A172 (cell line): ENCODE results near the gene CFAP210. TPM values are rescaled to one million over a fixed set of nuclear protein-coding genes. Genes with fewer than 3 reads are reported as not detected.

ENCODE experiments used
- DNase-seq: peaks from one replicate; pipeline ENCODE4 v3.0.0-alpha.2; 2015; ENCODE audit warnings: low spot score
- total RNA-seq: library from RNA; depleted of rRNA; stranded (reverse); fragments of >200 nt; shearing (Covaris generic); gene quantifications from 2 replicates; pipeline ENCODE4 v1.2.3, GENCODE V29; 2014; rRNA removed

CFAP210 gene, protein sequence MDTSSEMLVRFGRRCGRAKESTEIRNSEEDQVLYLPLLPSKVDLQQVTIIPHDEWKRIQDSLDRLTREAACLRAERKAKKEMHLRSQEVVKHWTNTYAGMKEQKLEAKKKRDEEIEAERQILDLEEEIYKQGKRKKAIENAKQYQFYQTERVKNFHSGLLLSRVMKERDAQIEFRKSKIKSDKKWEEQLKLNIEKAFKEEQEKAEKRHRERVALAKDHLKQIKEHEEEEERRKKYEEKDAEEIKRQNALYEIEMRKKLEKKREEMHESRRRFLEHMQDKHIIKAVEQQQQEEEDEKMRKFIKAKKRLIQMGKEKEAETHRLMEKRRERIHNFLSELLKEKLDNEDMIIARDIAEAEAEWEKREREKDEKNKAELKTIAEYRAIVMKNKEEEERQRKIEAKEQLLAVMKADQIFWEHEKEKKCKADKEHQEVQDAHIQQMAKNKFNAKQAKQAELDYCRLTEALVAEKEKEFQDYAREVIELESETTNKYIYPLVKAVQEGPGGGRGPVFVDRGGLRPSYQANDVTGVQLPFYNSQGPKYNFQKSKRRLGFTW
- total RNA-seq, result not detected in 2 replicates

GRCh38 chr2:169694113-169694893, at the start of gene CFAP210, which contains the start of gene PHOSPHO2:
CFAP210 (minus strand) TSS chr2:169694405; CDS start chr2:169694327, 78 bp downstream.
PHOSPHO2 (plus strand) TSS chr2:169694469; CDS start chr2:169700972, 6,503 bp downstream.
- peak; percentile 95 for DNase-seq

DNA sequence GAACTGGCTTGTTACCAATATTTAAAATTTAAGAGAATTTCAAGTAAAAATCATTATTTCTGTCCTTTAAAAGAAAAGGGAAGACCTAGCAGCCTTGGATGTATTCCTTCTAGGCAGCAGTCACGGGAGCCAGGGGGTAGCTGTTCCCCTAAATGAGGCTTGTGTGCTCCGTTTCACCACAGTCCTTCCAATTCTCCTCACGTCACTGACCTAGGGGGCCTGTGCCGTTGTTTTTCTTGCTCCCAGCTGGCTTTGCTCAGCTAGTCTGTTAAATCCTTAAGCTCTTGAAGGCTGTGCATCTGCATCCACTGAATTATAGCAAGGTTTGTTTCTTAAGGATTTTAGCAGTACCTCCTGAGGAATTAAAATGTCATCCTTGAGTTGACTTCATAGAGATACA, 49.3 kb upstream of the CFAP210 start:
- DNase-seq, result no peak

- no peak for DNase-seq
These were observed 45.1 kb upstream of the CFAP210 start for GRCh38 chr2:169739351-169739750.

DNA sequence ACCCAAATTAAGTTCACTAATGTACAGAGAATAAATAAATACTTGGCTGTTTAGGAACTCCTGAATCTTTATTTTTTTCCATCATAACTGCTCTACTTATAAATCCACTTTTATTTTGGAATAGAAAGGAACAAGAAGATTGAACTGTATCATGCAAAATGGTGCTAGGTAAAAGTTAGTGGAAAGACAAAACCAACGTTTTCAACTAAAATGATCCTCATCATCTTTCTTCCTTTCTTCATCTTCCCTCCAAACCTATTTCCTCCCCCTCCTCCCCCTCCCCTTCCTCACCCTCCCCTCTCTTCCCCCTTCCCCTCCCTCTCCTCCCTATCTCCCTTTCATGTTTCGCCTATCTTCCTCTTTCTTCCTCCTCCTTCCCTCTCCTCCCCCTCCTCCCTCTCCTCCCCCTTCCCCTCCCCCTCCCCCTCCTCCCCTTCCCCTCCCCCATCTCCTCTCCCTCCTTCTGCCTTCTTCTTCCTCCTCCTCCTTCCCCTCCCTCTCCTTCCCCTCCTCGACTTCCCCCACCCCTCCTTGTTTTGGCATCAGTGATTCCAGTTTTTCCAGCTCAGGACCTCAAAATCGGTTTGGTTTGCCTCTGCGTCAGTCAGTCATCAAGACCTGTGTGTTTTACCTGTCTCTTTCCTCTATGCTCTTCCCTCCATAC, 44.5 kb upstream of the CFAP210 start:
- no peak for DNase-seq

- DNase-seq, result no peak
These were observed 42.7 kb upstream of the CFAP210 start for GRCh38 chr2:169736902-169737301.

DNA sequence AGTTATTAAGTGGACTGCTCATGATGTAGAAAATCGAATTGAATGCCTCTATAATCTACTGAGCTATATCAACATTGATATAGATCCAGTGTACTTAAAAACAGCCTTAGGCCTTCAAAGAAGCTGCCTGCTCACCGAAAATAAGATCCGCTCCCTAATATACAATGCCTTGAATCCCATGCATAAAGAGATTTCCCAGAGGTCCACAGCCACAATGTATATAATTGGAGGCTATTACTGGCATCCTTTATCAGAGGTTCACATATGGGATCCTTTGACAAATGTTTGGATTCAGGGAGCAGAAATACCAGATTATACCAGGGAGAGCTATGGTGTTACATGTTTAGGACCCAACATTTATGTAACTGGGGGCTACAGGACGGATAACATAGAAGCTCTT, 41.4 kb upstream of the CFAP210 start:
- DNase-seq, result no peak

- DNase-seq, result peak; percentile 11
These were observed 40.1 kb upstream of the CFAP210 start for GRCh38 chr2:169734169-169734847.

- no peak for DNase-seq
These were observed 38.6 kb upstream of the CFAP210 start for GRCh38 chr2:169732583-169733358.

DNA sequence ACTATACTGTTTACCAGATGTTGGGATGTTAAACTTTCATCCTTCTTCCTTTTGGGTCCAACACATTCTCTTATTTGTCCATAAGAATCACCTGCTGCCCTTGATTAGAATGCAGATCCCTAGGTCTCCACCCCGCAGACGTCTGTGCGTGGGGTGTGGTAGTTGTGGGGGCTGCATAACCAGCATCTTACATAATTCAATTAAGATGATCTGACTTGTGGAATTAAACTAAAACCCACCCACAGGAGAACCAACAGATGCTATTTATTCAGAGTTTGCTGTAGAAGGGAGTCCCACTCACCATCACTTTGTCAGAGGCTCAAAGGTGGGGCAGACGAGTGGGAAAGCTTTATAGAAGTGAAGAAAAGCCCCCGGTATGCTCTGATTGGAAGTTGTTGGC, 37.9 kb upstream of the CFAP210 start:
- no peak for DNase-seq

- DNase-seq, result no peak
These were observed 35.0 kb upstream of the CFAP210 start for GRCh38 chr2:169729274-169729605.

DNA sequence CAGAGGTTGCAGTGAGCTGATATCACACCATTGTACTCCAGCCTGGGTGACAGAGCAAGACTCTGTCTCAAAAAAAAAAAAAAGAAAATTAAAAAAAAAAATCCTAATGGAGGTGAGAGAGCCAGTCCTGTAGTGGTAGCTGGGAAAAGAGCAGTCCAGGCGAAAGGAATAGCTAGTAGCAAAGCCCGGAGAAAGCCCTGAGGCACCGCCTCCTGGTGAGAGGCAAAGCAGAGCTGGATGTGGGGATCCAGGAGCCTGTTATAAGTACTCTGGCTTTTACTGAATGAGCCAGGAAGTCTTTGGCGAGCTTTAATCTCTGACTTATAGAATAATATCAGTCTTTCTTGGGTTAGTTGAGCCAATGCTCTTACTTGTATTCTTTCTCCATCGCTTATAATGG, 32.9 kb upstream of the CFAP210 start:
- DNase-seq, result no peak

GRCh38 chr2:169721016-169721415, 26.8 kb upstream of the CFAP210 start:
- DNase-seq, result no peak

DNA sequence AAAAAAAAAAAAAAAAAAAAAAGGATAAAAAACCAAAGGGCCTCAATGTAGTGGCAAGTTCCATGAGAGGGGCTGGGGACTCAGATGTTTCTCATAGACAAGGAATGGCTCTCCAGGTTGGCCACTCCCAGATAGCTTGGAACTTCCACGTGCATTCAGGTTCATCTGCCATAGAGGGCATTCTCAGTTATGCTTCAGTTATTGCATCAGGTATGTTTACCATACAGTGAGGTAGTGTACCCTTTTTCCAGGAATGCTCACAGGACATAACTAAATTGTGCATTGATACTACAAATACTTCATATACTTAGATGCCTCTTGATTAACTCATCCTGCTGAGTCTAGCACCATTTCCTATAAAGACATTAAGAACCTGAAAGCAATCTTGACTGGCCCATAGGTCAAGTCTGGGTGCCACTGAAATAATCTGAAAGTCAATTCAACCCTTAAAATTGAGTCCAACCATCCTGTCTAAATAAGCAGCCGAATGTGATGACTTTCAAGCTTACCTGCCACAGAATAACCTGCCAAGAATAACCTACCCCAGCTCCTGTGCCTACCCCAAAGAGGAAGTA, 24.8 kb upstream of the CFAP210 start:
- no peak for DNase-seq

DNA sequence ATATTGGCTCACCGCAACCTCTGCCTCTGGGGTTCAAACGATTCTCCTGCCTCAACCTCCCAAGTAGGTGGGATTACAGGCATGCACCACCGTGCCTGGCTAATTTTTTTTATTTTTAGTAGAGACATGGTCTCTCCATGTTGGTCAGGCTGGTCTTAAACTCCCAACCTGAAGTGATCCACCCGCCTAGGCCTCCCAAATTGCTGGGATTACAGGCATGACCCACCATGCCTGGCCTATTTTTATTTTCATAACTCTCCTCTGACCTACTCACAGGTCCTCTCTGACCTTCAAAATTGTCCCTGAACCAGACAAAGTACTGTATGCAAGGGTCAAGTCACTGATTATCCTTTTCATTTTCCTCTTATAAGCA, 23.5 kb upstream of the CFAP210 start:
- DNase-seq, result no peak

DNA sequence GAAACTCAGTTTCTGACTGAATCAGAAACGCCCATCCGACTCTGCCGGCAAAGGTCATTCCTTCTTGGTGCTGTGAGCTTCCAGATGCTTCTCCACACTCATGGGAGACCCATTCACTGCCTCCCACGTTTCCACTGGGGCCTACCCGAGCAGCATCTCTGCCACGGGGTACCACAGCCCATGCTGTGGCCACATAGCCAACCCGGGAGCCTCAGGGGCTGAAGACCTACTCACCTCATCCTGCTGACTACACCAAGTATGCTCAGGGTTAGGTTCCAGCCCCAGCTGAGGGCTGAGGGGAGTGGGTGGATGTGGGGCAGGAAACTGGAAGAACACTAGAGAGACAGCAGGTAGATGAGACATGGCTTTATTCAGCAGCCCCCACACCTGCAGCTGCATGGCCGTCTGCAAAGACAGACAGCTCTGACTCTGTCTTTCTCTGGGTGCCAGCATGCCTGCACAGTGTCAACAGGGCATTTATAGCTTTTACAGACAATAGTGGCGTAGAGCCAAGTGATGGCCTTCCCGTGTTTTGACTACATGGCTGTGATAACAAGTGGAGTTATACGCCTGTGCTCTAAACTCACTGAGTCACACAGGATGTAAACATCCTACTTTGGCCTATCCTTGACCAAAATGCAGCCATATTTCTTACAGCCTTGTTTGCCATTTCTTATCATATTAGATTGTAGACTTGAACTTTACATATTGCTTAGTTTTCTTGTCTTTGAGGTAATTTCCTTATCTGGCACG, 22.9 kb upstream of the CFAP210 start:
- no peak for DNase-seq

- DNase-seq, result peak; percentile 20
These were observed 22.2 kb upstream of the CFAP210 start for GRCh38 chr2:169716238-169716886.

DNA sequence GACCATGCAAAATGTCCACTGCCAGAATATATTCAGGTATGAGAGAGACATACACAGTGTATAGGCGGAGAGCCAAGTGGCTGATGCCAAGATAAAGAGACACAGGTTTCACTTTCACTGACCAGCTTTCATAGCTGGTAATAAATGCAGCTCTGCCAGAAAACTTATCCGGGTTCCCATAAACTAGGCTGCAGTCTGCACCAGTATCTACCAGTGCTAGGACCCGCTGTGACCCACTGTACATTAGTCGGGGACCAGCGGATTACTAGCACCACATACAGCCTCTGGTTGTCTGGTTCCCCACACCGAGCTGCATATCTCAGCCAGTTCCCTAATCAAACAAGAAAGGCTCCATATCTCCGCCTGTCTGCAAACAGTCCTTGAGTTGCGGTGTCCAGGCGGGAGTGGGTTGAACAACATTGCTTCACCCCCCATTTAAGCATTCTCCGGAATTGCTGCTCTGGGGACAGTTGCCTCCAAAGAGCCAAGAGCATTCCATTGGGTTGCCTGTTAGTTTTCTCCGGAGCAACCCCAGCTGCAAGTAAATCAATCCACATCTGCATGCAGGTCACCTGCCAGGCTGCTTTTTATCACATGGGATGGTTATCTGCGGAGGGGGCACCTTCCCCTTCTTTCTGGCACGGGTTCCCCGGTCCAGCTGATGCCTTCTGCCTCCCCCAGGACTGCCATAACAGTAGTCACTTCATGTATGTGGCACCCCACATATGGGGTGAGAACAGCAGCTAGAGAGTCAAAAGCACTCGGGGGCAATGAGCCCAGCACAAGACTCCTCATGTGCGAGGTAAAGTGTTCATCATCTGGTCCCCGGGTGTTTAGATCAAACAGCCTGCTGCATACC, 21.4 kb upstream of the CFAP210 start:
- DNase-seq, result no peak

- no peak for DNase-seq
These were observed 20.5 kb upstream of the CFAP210 start for GRCh38 chr2:169714699-169715098.
